Stimulated activated CD8-positive, alpha-beta memory T cell treated with anti-CD3 and anti-CD28 coated beads, Interleukin-15, amount 100 ng/mL, for 4 hours (primary cell): ENCODE results near the gene KIAA1549.
"Not testable (repeated sequence)": the region's sequence is repeated elsewhere in the genome, so short reads cannot be mapped to it uniquely, and the experiment has no call there.

ENCODE experiments used
- DNase-seq, 2 donors: peaks; one replicate each; pipeline ENCODE4 v3.0.0-alpha.2; 2020; ENCODE audit warnings: low read depth in 2 of 2

The KIAA1549 gene

GRCh38 chr7:138945154-138945553, 36.0 kb downstream of the KIAA1549 start:
- no peak for DNase-seq

GRCh38 chr7:138944592-138944991, 36.6 kb downstream of the KIAA1549 start:
- DNase-seq: no peak

DNA sequence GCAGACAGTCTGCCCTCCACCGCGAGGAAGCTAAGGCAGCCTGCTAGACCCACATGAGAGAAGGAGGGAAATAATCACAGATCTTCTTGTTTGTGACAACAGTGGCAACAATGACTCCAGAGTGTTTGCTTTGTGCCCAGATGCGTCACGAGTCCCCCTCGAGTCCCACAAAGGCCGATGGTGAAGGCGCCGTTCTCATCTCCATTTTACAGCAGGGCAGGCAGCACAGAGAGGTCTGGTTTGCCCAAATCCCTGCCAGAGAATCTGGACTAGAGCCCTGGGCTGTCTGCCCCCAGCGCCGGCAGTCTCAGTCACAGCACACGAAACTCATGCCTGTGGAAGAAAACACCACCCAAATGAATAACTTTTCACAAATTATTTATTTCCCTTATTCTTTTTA, 38.1 kb downstream of the KIAA1549 start:
- DNase-seq: no peak

GRCh38 chr7:138941545-138941944, 39.6 kb downstream of the KIAA1549 start:
- no peak for DNase-seq

- DNase-seq: not testable (repeated sequence)
Measured at GRCh38 chr7:138940602-138941001, 40.6 kb downstream of the KIAA1549 start.

DNA sequence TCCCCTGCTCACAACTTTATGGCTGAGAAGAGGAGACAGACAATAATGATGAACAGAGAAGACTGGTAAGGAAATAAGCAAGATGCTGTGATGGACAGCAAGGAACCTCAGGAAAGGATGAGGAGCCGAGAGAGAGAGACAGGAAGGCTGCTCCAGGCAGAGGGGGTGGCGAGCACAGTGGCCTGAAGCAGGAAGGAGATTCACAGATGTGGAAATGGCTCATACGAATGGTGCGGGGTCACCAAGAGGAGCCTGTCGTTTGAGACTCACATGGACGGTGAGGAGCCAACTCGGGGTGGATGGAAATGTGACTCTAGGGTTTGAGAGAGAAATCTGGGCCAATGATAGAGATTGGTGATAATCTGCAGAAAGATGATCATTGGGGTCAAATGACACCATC, 43.7 kb downstream of the KIAA1549 start:
- no peak for DNase-seq

DNA sequence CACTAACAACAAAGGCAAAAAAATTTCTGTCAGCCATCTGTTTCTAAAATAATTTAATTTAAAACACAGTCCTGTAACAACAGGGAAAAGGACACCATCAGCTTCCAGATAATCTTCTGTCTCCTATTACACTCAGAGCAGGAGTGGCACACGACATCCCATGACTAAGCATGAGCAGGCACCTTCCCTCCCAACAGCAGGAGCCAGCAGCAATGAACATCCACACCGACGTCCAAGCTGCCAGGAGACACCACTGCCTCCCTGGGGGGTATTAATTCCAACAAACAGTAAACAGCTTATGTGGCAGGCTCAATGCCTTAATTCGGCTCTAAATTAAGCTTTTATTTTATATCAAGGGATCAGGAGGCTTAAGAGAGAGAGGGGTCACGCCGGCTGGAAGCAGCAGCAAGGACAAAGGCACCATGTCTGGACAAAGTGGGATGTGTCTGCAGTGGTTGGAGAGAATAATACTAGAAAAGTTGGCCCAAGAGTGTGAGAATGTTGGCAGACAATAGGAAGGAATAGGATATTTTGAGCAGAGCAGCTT, 45.7 kb downstream of the KIAA1549 start:
- DNase-seq: no peak

GRCh38 chr7:138934861-138935260, 46.3 kb downstream of the KIAA1549 start:
- DNase-seq: no peak

DNA sequence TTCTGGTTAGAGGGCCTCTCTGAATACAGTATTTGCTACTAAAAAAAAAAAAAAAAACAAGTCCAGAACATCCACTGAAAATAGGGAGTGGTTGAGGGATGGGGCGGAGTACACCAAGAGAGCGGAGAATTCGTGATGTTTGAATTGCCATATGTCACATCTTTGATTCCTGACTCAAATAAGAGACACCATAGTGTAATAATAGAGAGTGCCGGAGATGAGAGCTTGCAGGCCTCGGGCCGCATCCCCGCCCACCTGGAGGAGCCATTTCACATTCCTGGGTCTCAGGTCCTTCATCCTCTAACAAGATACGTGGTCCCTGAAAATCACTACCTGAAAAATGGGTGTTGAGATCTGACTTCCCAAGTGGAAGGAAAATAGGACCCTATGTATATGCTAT, 46.8 kb downstream of the KIAA1549 start:
- DNase-seq: no peak

GRCh38 chr7:138932870-138933269, 48.3 kb downstream of the KIAA1549 start:
- no peak for DNase-seq

GRCh38 chr7:138932427-138932826, 48.8 kb downstream of the KIAA1549 start:
- DNase-seq: no peak

GRCh38 chr7:138929969-138930368, 51.2 kb downstream of the KIAA1549 start:
- DNase-seq: no peak

DNA sequence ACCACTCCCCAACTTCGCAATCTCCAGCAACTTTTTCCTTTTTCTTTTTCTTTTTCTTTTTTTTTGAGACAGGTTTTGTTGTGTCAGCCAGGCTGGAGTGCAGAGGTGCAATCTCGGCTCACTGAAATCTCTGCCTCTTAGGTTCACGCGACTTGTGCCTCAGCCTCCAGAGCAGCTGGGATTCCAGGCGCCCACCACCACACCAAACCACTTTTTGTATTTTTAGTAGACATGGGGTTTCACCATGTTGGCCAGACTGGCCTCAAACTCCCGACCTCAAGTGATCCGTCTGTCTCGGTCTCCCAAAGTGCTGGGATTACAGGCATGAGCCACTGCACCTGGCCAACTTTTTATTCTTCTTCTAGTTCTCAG, 55.0 kb downstream of the KIAA1549 start:
- DNase-seq: no peak

DNA sequence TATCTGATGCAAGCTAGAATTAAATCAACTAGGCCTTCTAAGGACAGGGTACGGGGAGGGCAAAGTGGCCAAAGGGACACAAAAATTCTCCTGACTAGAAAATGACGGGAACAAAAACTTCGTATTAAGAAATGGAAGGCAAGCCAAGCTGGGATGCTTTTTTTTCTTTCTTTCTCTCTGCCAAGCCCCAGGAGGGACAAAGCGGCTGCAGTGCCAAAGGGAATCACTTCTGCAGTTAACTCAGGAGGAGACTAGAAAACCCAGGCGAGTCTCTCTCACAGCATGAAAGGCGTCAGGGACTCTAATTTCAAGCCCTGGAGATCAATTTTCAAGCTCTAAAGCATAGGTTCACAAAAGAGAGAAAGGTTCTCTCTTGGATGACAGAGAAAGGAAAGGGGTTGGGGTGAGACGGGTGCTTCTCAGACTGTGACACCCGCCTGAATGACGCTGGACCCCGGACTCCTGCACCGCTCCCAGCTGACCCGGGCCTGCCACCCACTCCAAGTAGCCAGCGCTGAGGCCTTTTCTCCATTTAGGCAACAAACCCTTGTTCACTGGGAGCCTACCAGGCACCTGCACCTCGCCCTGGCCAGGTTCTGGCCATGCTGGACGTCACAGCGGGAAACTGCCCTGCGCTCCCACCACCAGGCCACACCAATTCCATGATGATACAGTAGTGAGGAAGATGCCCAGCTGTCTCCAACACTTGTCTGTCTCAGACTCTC, 56.5 kb downstream of the KIAA1549 start:
- DNase-seq: no peak

DNA sequence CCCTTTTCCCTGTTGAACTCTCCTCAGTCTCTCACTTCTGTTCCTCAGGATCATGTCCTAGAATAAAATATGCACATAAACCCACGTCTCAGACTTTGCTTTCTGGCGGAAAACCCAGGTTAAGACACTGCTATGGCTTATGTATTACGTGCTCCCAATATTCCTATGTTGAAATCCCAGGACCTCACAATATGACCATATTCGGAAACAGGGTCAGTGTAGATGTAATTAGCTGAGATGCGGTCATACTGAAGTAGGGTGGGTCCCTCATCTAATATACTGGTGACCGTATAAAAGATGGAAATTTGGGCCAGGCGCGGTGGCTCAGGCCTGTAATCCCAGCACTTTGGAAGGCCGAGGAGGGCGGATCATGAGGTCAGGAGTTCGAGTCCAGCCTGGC, 59.9 kb downstream of the KIAA1549 start:
- DNase-seq: no peak

GRCh38 chr7:138919911-138920310, 61.3 kb downstream of the KIAA1549 start:
- no peak for DNase-seq

GRCh38 chr7:138919216-138919615, 62.0 kb downstream of the KIAA1549 start:
- DNase-seq: no peak

- no peak for DNase-seq
Measured at GRCh38 chr7:138918756-138919155, 62.4 kb downstream of the KIAA1549 start.

DNA sequence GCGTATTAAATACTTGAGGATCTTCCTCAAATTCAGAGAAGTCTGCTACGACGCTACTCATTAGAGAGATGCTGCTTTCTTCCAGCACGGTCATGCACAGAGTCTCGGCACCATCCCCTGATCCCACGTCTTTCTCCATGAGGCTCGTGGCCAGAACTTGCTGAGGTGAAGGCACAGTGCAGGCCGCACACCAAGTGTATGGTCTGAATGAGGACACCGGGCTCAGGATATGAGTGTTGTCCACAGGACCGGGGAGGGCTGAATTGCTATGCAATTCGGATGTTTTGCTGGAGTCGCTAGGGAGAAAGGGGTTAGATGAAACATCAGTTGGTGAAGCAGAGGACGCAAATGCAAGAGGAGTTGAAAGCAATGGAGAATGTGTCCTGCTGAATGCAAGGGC, 63.0 kb downstream of the KIAA1549 start:
- DNase-seq: no peak

DNA sequence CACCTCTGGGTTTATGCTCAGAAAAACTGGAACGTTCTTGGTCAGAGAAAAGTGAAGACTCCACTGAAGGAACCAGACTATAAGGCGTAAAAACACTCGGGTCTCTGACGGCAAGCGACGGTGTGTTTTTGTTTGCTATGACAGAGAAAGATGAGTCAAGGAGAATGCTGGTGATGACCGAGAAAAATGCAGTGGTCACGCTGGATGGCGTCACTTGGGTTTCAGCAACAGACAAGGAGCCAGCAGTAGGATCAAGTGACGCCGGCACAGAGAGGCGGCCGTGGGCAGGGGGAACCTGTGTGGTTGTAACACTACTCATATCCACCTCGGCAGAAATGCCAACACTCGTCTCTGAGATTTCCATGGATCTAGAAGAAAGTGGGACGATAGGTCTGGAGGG, 63.4 kb downstream of the KIAA1549 start:
- DNase-seq: no peak

- DNase-seq: no peak
Measured at GRCh38 chr7:138916731-138917130, 64.5 kb downstream of the KIAA1549 start.

DNA sequence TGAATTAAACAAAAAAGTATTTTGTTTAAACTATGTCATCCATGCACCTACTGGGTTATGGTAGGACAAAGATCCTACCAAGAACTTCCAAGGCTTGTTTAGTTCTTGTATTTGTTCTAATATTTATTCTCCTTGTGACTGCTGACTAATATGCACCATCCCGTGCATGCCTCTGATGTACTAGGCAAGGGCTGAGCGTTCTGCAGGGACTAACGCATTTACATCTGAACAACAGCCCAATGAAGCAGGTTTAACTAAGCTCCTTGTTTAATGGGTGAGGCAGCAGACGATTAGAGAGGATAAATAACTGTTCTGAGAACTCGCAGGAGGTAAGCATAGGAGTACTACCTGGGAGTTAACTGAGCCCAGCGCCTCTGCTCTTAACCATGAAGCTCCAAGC, 64.9 kb downstream of the KIAA1549 start:
- no peak for DNase-seq

DNA sequence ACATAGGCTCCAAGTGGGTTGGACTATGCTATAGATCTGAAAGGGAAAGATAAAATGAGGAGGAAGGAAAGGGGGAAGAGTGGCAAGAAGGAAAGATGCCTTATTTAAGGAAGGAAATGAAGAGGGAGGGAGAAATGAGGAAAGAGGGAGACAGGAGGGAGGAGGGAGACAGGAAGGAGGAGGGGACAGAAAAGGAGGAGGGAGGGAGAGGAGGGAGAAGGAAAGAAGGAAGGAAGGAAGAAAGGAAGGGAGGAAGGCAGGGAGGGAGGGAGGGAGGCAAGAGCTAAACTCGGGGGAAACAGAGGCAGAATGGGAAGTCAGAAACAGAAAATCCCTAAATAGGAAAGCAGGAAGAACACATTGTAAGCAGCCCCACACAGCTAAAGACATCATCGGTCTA, 67.4 kb downstream of the KIAA1549 start:
- DNase-seq: no peak

GRCh38 chr7:138911007-138911406, 70.2 kb downstream of the KIAA1549 start:
- DNase-seq: no peak
